PC-3 (cell line): ENCODE data around the gene CFC1B.
"Not testable (repeated sequence)": the region's sequence is repeated elsewhere in the genome, so short reads cannot be mapped to it uniquely, and the experiment has no call there.

Experiments used
- EZH2phosphoT487 ChIP-seq: fragments of 300-600 bp; sonication (generic); IDR thresholded peaks from 2 replicates; pipeline ENCODE4 v1.6.1; 2018; ENCODE audit warnings: mild to moderate bottlenecking, antibody characterized with exemption, low read length, borderline replicate concordance
- TF ChIP-seq, protein P1 (sequence below): fragments of 300-600 bp; sonication (generic); conservative IDR thresholded peaks from 2 replicates; pipeline ENCODE4 v1.5.1; 2017; ENCODE audit warnings: antibody characterized with exemption, low read depth, mild to moderate bottlenecking, low read length

GRCh38 chr2:130536654-130537053, 15.6 kb downstream of the CFC1B start:
- TF ChIP-seq, protein P1, sequence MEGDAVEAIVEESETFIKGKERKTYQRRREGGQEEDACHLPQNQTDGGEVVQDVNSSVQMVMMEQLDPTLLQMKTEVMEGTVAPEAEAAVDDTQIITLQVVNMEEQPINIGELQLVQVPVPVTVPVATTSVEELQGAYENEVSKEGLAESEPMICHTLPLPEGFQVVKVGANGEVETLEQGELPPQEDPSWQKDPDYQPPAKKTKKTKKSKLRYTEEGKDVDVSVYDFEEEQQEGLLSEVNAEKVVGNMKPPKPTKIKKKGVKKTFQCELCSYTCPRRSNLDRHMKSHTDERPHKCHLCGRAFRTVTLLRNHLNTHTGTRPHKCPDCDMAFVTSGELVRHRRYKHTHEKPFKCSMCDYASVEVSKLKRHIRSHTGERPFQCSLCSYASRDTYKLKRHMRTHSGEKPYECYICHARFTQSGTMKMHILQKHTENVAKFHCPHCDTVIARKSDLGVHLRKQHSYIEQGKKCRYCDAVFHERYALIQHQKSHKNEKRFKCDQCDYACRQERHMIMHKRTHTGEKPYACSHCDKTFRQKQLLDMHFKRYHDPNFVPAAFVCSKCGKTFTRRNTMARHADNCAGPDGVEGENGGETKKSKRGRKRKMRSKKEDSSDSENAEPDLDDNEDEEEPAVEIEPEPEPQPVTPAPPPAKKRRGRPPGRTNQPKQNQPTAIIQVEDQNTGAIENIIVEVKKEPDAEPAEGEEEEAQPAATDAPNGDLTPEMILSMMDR: not testable (repeated sequence)
- TF ChIP-seq EZH2phosphoT487: not testable (repeated sequence)
